Measurements from ENCODE around the gene MMP21.

MMP21 gene, protein sequence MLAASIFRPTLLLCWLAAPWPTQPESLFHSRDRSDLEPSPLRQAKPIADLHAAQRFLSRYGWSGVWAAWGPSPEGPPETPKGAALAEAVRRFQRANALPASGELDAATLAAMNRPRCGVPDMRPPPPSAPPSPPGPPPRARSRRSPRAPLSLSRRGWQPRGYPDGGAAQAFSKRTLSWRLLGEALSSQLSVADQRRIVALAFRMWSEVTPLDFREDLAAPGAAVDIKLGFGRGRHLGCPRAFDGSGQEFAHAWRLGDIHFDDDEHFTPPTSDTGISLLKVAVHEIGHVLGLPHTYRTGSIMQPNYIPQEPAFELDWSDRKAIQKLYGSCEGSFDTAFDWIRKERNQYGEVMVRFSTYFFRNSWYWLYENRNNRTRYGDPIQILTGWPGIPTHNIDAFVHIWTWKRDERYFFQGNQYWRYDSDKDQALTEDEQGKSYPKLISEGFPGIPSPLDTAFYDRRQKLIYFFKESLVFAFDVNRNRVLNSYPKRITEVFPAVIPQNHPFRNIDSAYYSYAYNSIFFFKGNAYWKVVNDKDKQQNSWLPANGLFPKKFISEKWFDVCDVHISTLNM

DNA sequence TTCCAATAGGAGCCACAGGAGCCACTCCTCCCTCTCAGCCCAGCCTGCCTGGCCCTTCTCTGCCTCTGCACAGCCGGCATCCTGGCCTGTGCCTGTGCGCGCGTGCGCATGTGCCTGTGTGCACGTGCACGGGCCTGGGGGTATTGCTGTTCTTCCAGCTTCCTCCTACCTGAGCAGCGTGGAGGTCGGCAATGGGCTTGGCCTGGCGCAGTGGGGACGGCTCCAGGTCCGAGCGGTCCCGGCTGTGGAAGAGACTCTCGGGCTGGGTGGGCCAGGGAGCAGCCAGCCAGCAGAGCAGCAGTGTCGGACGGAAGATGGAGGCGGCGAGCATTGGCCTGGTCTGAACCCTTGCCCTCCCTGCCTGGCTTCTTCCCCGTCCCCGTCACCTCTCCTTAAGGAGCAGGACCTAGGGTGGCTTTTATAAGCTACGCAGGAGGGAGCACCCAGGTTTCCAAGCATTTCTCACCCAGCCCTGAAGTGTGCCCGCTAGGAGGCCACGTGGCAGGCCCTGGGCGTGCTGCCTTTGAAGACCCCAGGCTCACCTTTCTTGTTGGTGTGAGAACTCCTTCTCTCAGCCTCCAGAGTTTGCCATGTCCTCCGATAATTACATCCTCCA is at the start of gene MMP21:
MMP21 (minus strand) TSS at position 331 of the 616 bp plus-strand sequence; CDS start at position 331, 0 bp downstream.
- no peak within 1 kb of the TSS for H3K4me3 Mint-ChIP-seq
- H3K27ac Mint-ChIP-seq: no peak within 1 kb of the TSS
- no peaks in the 10 kb centered on the region for H3K36me3 Mint-ChIP-seq
- no peaks in the 10 kb centered on the region for H3K4me1 Mint-ChIP-seq
- no peak for DNase-seq
- no peaks in the 10 kb centered on the region for H3K9me3 Mint-ChIP-seq
- CTCF ChIA-PET: no interaction called here
- peaks cover 19% of the 10 kb centered on the region for H3K27me3 Mint-ChIP-seq

DNA sequence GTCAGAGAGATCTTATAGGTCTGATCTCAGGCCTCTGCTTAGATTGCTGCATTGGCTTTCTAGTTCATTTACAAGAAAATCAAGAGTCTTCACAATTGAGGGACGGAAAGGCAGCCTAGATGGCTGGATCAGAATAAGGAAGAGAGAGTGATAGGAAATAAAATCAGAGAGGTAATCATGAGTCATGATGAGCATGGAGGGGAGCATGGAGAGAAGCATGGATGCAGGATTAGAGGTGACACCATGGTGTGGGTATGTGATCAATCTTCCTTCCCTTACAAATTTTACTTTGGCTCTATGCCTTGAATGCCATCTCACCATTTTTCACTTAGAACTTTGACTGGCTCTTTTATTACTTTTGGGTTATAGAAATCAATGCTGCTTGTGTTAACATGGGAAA is 49.1 kb upstream of the MMP21 start:
- peaks cover 30% of the 10 kb centered on the region for H3K4me1 Mint-ChIP-seq
- CTCF ChIA-PET: no interaction called here
- no peak for DNase-seq
- H3K4me3 Mint-ChIP-seq: no peak overlapping the region
- H3K9me3 Mint-ChIP-seq: no peaks in the 10 kb centered on the region
- H3K36me3 Mint-ChIP-seq: peaks cover 25% of the 10 kb centered on the region
- H3K27ac Mint-ChIP-seq: no peak overlapping the region
- no peaks in the 10 kb centered on the region for H3K27me3 Mint-ChIP-seq

DNA sequence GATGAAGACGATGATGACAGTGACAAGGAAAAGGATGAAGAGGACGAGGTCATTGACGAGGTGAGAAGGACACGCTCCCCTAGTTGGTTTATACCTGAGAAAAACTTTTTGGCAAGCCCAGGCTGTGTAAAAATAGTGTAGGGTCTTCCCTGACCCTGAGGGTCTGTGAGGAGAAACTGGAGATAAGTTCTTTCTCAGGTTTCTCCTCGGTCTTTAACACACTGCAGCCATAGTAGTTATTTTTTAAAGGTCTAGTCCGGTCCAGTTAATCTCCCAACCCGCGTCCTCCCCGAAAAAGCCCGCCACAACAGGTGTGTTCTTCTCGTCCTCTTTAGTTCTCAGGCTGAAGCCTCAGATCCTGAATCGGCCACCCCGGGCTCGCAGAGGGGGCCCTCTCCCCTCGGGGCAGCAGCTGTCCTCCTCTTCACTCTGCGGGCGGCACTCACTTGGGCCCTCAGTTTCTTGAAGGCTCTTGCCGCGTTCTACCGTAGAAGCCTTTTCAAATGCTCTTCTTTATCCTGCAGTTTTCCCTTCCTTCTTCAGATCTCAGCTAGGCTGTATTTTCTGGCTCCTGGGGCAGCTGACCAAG is 48.1 kb upstream of the MMP21 start:
- no peak overlapping the region for H3K27ac Mint-ChIP-seq
- no peak overlapping the region for H3K4me3 Mint-ChIP-seq
- H3K27me3 Mint-ChIP-seq: no peaks in the 10 kb centered on the region
- peak; percentile 34 for DNase-seq
- H3K36me3 Mint-ChIP-seq: peaks cover 17% of the 10 kb centered on the region
- H3K4me1 Mint-ChIP-seq: peaks cover 30% of the 10 kb centered on the region
- CTCF ChIA-PET: no interaction called here
- no peaks in the 10 kb centered on the region for H3K9me3 Mint-ChIP-seq

DNA sequence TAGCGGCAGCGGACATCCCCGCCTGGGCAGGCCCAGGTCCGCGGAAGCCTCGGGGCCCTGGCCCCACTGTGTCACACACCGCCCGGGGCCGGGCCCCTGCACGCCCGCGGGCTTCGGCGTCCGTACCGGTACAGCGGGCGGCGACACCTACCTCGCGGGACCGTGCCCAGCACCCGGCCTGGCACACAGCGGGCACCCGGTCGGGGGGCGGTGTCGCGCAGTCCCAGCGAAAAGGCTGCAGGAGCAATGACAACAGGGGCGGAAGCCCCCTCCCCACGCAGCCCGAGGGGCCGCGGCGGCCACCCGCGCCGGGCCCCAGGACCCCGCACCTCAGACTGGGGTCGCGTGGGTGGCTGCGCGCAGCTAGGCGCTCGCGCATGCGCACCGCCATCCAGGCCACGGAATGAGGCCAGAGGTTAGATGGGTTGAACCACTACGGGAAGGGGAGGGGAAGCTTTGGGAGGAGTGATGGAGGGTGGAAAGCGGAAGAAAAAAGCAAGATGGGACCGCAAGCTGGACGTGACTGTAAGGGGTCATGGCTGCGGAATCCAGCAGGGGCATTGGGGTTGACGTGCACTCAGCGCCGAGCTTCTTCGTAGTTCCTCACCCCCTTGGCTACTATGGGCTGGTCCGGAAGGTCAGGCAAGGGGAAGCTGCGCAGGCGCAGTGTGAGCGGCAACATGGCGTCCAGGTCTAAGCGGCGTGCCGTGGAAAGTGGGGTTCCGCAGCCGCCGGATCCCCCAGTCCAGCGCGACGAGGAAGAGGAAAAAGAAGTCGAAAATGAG is 47.4 kb upstream of the MMP21 start, which contains the start of the genes BCCIP and UROS:
BCCIP (plus strand) TSS at position 669 of the 785 bp plus-strand sequence; CDS start at position 681, 12 bp downstream.
UROS (minus strand) TSS at position 381 of the 785 bp plus-strand sequence. CDS start 6,759 bp downstream, outside the sequence.
- H3K4me3 Mint-ChIP-seq: peak within 1 kb of the TSS; percentile 74
- CTCF ChIA-PET: interaction anchor here (0.5 to 0.6 kb wide), 2 partner anchors 47 to 75 kb away, joined by 3 to 4 read pairs; no protein-coding TSS in a partner anchor

DNA sequence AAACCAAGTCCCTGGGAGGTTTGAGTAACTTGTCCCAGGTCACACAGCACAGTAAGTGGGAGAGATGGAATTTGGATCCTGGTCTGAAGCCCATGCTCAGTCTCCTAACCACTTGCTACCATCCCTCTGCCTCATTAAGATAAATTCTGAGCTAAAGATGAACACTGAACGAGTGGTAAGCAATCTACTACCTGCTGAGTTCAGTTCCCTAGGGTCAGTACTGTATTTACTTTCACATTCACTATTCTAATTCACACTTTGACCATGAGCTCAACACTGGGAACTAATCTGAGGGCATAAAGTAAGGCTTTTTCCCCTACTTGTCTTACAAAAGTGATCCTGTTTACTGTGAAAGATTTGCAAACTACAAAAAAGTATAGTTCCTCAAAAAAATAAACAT is 45.1 kb upstream of the MMP21 start:
- Mint-ChIP-seq H3K4me1 (peaks cover 21% of the 10 kb centered on the region), H3K9me3 (no peaks in the 10 kb centered on the region), H3K36me3 (peaks cover 2% of the 10 kb centered on the region), H3K4me3 (no peak overlapping the region), H3K27ac (no peak overlapping the region), H3K27me3 (no peaks in the 10 kb centered on the region)
- CTCF ChIA-PET: no interaction called here
- no peak for DNase-seq

More for the DNA sequence above, 47.4 kb upstream of the MMP21 start, which contains the start of the genes BCCIP and UROS:
- Mint-ChIP-seq H3K4me1 (peaks cover 30% of the 10 kb centered on the region), H3K9me3 (no peaks in the 10 kb centered on the region), H3K36me3 (peaks cover 11% of the 10 kb centered on the region), H3K27ac (peak within 1 kb of the TSS; percentile 38), H3K27me3 (no peaks in the 10 kb centered on the region)
- DNase-seq: peak; percentile 93

DNA sequence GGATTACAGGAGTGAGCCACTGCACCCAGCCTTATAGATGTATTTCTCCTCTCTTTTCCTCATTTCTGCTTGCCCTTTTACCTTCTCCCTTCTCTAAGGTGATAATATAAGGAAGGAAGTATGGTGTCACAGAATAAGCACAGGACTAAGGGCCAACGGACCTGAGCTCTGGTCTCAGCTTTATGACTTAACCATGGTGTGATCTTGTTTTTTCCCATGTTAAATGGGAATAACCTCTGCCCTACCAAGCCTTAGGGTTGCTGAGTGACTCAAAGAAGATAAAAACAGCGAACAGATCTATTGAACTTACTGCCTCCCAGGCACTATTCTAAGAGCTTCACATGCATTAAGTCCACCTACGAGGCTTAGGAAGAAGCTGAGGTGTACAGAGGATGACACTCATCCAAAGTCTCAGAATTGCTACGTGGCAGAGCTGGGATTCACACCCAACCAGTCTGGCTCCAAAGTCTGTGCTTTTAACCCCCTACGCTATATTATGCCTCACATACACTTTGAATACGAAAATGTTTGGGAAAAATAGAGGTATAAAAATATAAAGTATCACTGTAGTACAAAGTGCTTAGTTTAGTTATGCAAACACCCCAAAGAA is 41.8 kb upstream of the MMP21 start:
- H3K4me3 Mint-ChIP-seq: no peak overlapping the region
- CTCF ChIA-PET: no interaction called here
- no peaks in the 10 kb centered on the region for H3K27me3 Mint-ChIP-seq
- no peak overlapping the region for H3K27ac Mint-ChIP-seq
- H3K9me3 Mint-ChIP-seq: no peaks in the 10 kb centered on the region
- no peak for DNase-seq
- H3K36me3 Mint-ChIP-seq: peaks cover 17% of the 10 kb centered on the region
- peaks cover 15% of the 10 kb centered on the region for H3K4me1 Mint-ChIP-seq

DNA sequence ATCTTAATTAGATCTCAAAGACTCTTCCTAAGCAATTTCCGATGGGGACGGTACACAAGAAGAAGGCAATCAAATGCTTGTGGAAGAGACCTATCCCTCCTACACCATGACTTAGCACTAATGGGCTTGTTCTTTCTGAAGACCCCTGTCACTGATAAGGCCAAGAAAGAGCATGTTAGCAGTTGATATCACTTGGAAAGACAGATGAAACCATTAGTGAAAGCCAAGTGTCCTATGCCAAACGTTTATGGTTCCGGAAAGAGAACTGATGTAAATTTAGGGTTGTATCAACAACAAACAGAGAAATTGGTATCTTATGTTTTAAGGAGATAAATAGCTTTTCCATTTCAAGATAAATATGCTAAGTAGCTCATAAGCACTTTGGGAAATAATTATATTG is 40.9 kb upstream of the MMP21 start:
- Mint-ChIP-seq H3K36me3 (peaks cover 21% of the 10 kb centered on the region), H3K9me3 (no peaks in the 10 kb centered on the region), H3K27me3 (no peaks in the 10 kb centered on the region), H3K27ac (no peak overlapping the region), H3K4me3 (no peak overlapping the region), H3K4me1 (peaks cover 10% of the 10 kb centered on the region)
- no peak for DNase-seq
- CTCF ChIA-PET: no interaction called here

DNA sequence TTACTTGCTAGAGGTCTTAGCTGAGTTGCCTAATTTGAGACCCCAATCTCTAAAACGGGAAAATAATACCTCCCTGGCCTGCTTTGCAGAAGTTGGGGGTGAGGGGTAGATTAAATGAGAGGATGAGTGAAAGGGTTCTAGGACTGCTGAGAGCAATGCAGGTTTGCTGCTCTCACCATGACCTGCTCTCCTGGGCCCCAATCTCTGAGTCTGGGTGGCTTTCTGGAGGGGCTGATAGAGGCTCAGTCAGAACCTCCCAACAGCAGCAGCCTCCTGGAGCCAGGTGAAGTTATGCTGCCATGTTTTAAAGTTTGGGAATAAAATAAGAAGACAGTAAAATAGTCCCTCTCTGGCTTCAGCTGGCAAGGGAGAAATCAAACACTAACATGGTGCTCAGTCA is 40.1 kb upstream of the MMP21 start:
- H3K27ac Mint-ChIP-seq: no peak overlapping the region
- H3K27me3 Mint-ChIP-seq: no peaks in the 10 kb centered on the region
- H3K4me3 Mint-ChIP-seq: no peak overlapping the region
- H3K36me3 Mint-ChIP-seq: peaks cover 21% of the 10 kb centered on the region
- no peaks in the 10 kb centered on the region for H3K9me3 Mint-ChIP-seq
- H3K4me1 Mint-ChIP-seq: peaks cover 2% of the 10 kb centered on the region
- no peak for DNase-seq
- CTCF ChIA-PET: no interaction called here

DNA sequence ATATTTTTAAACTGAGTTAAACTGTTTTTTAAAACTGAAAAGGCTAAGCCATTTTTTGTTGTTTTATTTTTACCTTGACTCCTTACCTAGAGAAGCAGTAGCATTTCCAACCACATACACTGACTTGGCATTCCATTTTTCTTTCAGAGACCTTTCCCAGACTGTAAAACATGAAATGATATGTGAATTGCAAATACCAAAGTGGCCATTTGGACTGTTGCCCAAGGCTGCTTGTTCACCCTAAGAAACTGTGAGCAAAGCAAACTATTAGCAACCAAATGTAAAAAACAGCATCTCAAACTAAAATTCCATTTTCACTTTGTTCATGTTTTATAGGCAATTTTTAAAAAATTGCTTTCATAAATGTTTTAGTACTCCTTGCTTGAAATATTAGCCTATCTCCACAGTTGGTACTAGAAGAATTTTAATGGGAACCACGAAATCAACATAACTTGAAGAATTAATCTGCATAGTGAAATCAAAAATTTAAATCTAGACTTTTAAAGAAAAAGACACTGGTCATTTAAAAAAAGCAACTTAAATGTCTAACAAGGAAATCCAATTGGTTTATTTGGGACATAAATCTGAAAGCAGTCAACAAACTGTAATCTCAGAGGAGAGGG is 36.6 kb upstream of the MMP21 start:
- Mint-ChIP-seq H3K9me3 (no peaks in the 10 kb centered on the region), H3K4me3 (no peak overlapping the region), H3K27ac (no peak overlapping the region), H3K4me1 (peaks cover 2% of the 10 kb centered on the region), H3K27me3 (no peaks in the 10 kb centered on the region), H3K36me3 (peaks cover 33% of the 10 kb centered on the region)
- DNase-seq: no peak
- CTCF ChIA-PET: interaction anchor here (0.6 kb wide), 1 partner anchor 52 kb away, joined by 3 read pairs; no protein-coding TSS in a partner anchor

DNA sequence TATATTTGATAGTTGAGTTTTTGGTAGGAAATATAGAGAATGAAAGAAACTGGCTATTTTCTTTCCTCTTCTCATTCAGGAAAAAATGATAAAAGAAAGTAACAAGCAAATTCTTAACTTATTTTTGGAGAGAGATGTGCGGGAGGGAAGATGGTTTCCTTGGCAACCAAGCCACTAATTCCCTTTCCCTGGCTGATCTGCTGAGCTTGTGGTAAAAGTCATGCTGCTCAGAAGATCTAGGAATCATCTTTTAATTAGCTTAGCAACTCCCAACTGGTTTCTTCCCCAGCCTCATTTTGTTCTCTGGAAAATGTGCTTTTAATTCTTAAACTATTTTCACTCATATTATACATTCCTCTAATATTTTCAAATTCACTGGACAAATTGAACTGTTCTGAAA is 35.6 kb upstream of the MMP21 start:
- peaks cover 33% of the 10 kb centered on the region for H3K36me3 Mint-ChIP-seq

DNA sequence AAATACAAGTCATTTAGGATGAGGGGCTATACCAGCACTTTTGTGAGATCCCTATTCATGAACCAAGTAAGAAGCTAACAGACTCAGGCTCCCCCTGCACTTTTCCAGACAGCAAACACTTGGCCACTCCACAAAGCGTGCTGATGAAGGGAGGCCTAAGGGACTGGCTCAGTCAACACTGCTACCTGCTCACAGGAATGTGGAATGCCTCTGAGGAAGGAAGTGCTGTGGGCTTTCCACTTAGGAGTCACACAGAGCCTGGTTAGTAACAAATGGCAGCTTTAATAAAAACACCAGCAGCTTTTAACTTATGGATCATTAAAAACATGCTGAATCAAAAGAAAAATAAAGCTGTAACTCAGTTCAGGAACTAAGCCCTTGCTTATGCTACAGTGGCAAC is 32.4 kb upstream of the MMP21 start:
- H3K36me3 Mint-ChIP-seq: peaks cover 21% of the 10 kb centered on the region
- H3K27ac Mint-ChIP-seq: no peak overlapping the region
- CTCF ChIA-PET: no interaction called here
- DNase-seq: no peak
- no peaks in the 10 kb centered on the region for H3K9me3 Mint-ChIP-seq
- peaks cover 2% of the 10 kb centered on the region for H3K4me1 Mint-ChIP-seq
- H3K27me3 Mint-ChIP-seq: no peaks in the 10 kb centered on the region
- no peak overlapping the region for H3K4me3 Mint-ChIP-seq

More for the DNA sequence above, 35.6 kb upstream of the MMP21 start:
- Mint-ChIP-seq H3K27me3 (no peaks in the 10 kb centered on the region), H3K9me3 (no peaks in the 10 kb centered on the region), H3K4me1 (peaks cover 2% of the 10 kb centered on the region), H3K4me3 (no peak overlapping the region), H3K27ac (no peak overlapping the region)
- CTCF ChIA-PET: no interaction called here
- DNase-seq: no peak

DNA sequence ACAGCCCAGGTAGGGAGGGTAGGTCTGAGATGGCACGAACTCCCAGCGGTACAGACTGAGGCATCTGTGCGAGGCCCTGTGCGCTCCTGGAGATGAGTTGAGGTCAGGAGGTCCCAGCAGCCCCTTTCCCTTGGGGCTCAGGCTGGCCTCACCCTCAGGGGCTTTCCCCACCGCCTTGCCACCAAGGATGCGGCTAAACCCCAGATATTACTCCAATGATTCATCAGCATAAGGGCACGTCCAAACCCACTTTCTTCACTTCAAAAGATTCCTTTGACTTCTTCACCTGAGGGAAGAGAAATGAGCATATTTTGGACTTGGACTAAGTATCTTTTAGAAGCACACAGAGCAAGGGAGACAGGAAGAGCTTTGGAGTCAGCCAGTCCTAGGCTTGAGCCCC is 27.1 kb upstream of the MMP21 start:
- H3K27ac Mint-ChIP-seq: no peak overlapping the region
- no peak for DNase-seq
- H3K4me3 Mint-ChIP-seq: no peak overlapping the region
- peaks cover under 1% of the 10 kb centered on the region for H3K4me1 Mint-ChIP-seq
- no peaks in the 10 kb centered on the region for H3K9me3 Mint-ChIP-seq
- H3K36me3 Mint-ChIP-seq: peaks cover 3% of the 10 kb centered on the region
- no peaks in the 10 kb centered on the region for H3K27me3 Mint-ChIP-seq
- CTCF ChIA-PET: no interaction called here

DNA sequence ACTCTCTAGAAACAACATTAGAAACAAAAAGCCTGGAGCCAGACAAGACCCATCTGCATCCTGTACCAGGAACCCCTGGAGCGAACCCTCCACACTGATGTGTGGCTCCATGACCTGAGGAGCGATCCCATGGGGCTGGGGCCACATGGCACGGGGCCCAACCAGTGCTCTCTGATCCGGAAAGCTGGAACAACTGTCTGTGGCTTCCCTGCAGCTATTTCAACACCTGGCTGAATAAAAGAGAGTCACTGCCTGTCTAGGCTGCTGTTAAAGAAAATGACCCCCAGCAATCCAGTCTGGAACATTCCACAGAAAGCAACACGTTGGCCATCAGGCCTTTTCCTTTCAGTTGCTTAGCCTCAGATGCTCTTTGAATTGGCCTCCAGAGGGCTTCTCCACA is 26.5 kb upstream of the MMP21 start:
- Mint-ChIP-seq H3K9me3 (no peaks in the 10 kb centered on the region), H3K36me3 (peaks cover 2% of the 10 kb centered on the region), H3K4me3 (no peak overlapping the region), H3K27me3 (no peaks in the 10 kb centered on the region), H3K27ac (peak overlapping the region; percentile 37), H3K4me1 (no peaks in the 10 kb centered on the region)
- no peak for DNase-seq
- CTCF ChIA-PET: no interaction called here

Measured in activated naive CD4-positive, alpha-beta T cell treated with anti-CD3 and anti-CD28 coated beads, Interleukin-2, amount 10 ng/mL, durations not matched to agents 7 days and 5 days (primary cell).